ENCODE measurements around the gene SEL1L3. TPM values are rescaled to one million over a fixed set of nuclear protein-coding genes. Genes with fewer than 3 reads are reported as not detected.

The SEL1L3 gene
- total and polyA plus RNA-seq, 2 donors (not counting 1 experiment from before 2014, with no cell fraction given), result 120 to 280 TPM

GRCh38 chr4:25805255-25805860 is 57.4 kb downstream of the SEL1L3 start:
- no peaks in the 10 kb centered on the region for H3K27me3 ChIP-seq (replicated peaks in 1 of 4; ENCODE audit: control extremely low read depth in 1 of 4, control insufficient read depth in 3 of 4, insufficient read depth in 4 of 4, low read length in 3 of 4)
- peak overlapping the region; percentile 26 for H3K27ac Mint-ChIP-seq
- no peak overlapping the region for H3K9ac ChIP-seq (ENCODE audit: low read length)
- peaks cover 70% of the 10 kb centered on the region for H4K20me1 ChIP-seq (ENCODE audit: control insufficient read depth, insufficient read depth, low read length, poor library complexity, severe bottlenecking)
- peaks cover 14 to 89% of the 10 kb centered on the region in 2 experiments for H3K36me3 ChIP-seq (replicated peaks in 1 of 2; ENCODE audit: control extremely low read depth in 1 of 2, control insufficient read depth in 1 of 2, extremely low read depth in 1 of 2, insufficient read depth in 2 of 2, low read length in 1 of 2)
- no peak overlapping the region for H3K4me3 ChIP-seq (ENCODE audit: control extremely low read depth in 1 of 5, extremely low read depth in 1 of 5, insufficient read depth in 1 of 5, low read depth in 2 of 5, low read length in 4 of 5)
- no peaks in the 10 kb centered on the region for H3K9me3 ChIP-seq (ENCODE audit: control extremely low read depth in 1 of 3, control insufficient read depth in 2 of 3, insufficient read depth in 1 of 3, low read length in 2 of 3)
- DNase-seq (no peak), ATAC-seq (ENCODE audit: low read depth) (no peak)
- WGBS (ENCODE audit: insufficient coverage), result 94% methylated on average over 2 of the region's 6 CpGs
- intact Hi-C loops (cut with micrococcal nuclease), result no loop called here
- no peaks in the 10 kb centered on the region for H3K9me3 Mint-ChIP-seq (ENCODE audit: insufficient read depth)
- H3K27me3 Mint-ChIP-seq, result no peaks in the 10 kb centered on the region
- H3K4me2 ChIP-seq (replicated peaks; ENCODE audit: low read depth, low read length, poor library complexity, severe bottlenecking), result no peak overlapping the region
- H2AFZ ChIP-seq (ENCODE audit: insufficient read depth, low read depth, low read length, poor library complexity, severe bottlenecking), result no peak overlapping the region
- peaks cover 18% of the 10 kb centered on the region for H3K79me2 ChIP-seq (ENCODE audit: control insufficient read depth, insufficient read depth, low read length)
- H3K4me1 ChIP-seq (ENCODE audit: control insufficient read depth in 2 of 2, insufficient read depth in 2 of 2, low read length in 2 of 2), result no peaks in the 10 kb centered on the region
- no peak overlapping the region for H3K27ac ChIP-seq (ENCODE audit: low read length in 2 of 2)
- ChIA-PET CTCF (no interaction called here), POLR2A (no interaction called here)
- H3K4me3 Mint-ChIP-seq, result no peak overlapping the region
- TF ChIP-seq CTCF (IDR thresholded peaks at IDR 0.05) (no peak), EZH2 (IDR thresholded peaks at IDR 0.05; ENCODE audit: borderline replicate concordance, insufficient read depth, low read depth, low read length, poor library complexity, severe bottlenecking) (no peak)
- H3K4me1 Mint-ChIP-seq, result no peaks in the 10 kb centered on the region

- Histone ChIP-seq H3K4me2 (replicated peaks; ENCODE audit: low read depth, low read length, poor library complexity, severe bottlenecking) (no peak overlapping the region), H3K9ac (ENCODE audit: low read length) (no peak overlapping the region), H3K79me2 (ENCODE audit: control insufficient read depth, insufficient read depth, low read length) (peaks cover 12% of the 10 kb centered on the region), H4K20me1 (ENCODE audit: control insufficient read depth, insufficient read depth, low read length, poor library complexity, severe bottlenecking) (peaks cover 74% of the 10 kb centered on the region), H3K27ac (ENCODE audit: low read length in 2 of 2) (no peak overlapping the region), H2AFZ (ENCODE audit: insufficient read depth, low read depth, low read length, poor library complexity, severe bottlenecking) (no peak overlapping the region), H3K9me3 (ENCODE audit: control extremely low read depth in 1 of 3, control insufficient read depth in 2 of 3, insufficient read depth in 1 of 3, low read length in 2 of 3) (no peaks in the 10 kb centered on the region), H3K36me3 (replicated peaks in 1 of 2; ENCODE audit: control extremely low read depth in 1 of 2, control insufficient read depth in 1 of 2, extremely low read depth in 1 of 2, insufficient read depth in 2 of 2, low read length in 1 of 2) (peaks cover 20 to 94% of the 10 kb centered on the region in 2 experiments), H3K4me1 (ENCODE audit: control insufficient read depth in 2 of 2, insufficient read depth in 2 of 2, low read length in 2 of 2) (no peaks in the 10 kb centered on the region), H3K4me3 (ENCODE audit: control extremely low read depth in 1 of 5, extremely low read depth in 1 of 5, insufficient read depth in 1 of 5, low read depth in 2 of 5, low read length in 4 of 5) (no peak overlapping the region), H3K27me3 (replicated peaks in 1 of 4; ENCODE audit: control extremely low read depth in 1 of 4, control insufficient read depth in 3 of 4, insufficient read depth in 4 of 4, low read length in 3 of 4) (no peaks in the 10 kb centered on the region)
- H3K9me3 Mint-ChIP-seq (ENCODE audit: insufficient read depth), result no peaks in the 10 kb centered on the region
- 100% methylated on average over 3 of the region's 3 CpGs for WGBS (ENCODE audit: insufficient coverage)
- DNase-seq, result no peak
- H3K4me1 Mint-ChIP-seq, result no peaks in the 10 kb centered on the region
- TF ChIP-seq CTCF (IDR thresholded peaks at IDR 0.05) (no peak), EZH2 (IDR thresholded peaks at IDR 0.05; ENCODE audit: borderline replicate concordance, insufficient read depth, low read depth, low read length, poor library complexity, severe bottlenecking) (no peak)
- H3K27ac Mint-ChIP-seq, result no peak overlapping the region
- CTCF ChIA-PET, result interaction anchor here (2.1 kb wide), 1 partner anchor 12 kb away, joined by 5 read pairs; no protein-coding TSS in a partner anchor
- POLR2A ChIA-PET, result no interaction called here
- intact Hi-C loops (cut with micrococcal nuclease), result no loop called here
- no peak for ATAC-seq (ENCODE audit: low read depth)
- no peaks in the 10 kb centered on the region for H3K27me3 Mint-ChIP-seq
- H3K4me3 Mint-ChIP-seq, result no peak overlapping the region
These were observed 59.0 kb downstream of the SEL1L3 start for GRCh38 chr4:25803720-25804225.
